ENCODE data around the gene C1orf74. TPM values are rescaled to one million over a fixed set of nuclear protein-coding genes. Genes with fewer than 3 reads are reported as not detected.

Gene C1orf74
- total RNA-seq, 2 donors from 2014 or later, result 5.0 to 6.8 TPM

- Histone ChIP-seq H3K27me3 (replicated peaks; ENCODE audit: insufficient read depth) (no peaks in the 10 kb centered on the region), H3K4me3 (no peak overlapping the region), H3K9me3 (no peaks in the 10 kb centered on the region), H3K27ac (no peak overlapping the region), H3K4me1 (replicated peaks) (no peaks in the 10 kb centered on the region), H3K36me3 (no peaks in the 10 kb centered on the region)
- intact Hi-C loops (cut with DNase I), result no loop called here
- DNase-seq (ENCODE audit: low spot score), result no peak
- 82% methylated on average over 5 of the region's 5 CpGs for WGBS
- TF ChIP-seq POLR2AphosphoS5 (IDR thresholded peaks at IDR 0.05), result no peak
- no peak for TF ChIP-seq CTCF (IDR thresholded peaks at IDR 0.05)
- TF ChIP-seq POLR2A (IDR thresholded peaks at IDR 0.05), result no peak
Observed at GRCh38 chr1:209756615-209757445, 27.5 kb downstream of the C1orf74 start.

GRCh38 chr1:209755926-209756614 lies 28.3 kb downstream of the C1orf74 start, which contains the start of gene TRAF3IP3:
Gene TRAF3IP3 (plus strand): TSS chr1:209756053. CDS start chr1:209760040, 3,987 bp downstream.
- no peaks in the 10 kb centered on the region for H3K4me1 ChIP-seq (replicated peaks)
- H3K36me3 ChIP-seq, result no peaks in the 10 kb centered on the region
- intact Hi-C loops (cut with DNase I), result no loop called here
- H3K9me3 ChIP-seq, result no peaks in the 10 kb centered on the region
- WGBS, result 72% methylated on average over 10 of the region's 10 CpGs
- H3K27ac ChIP-seq, result no peak within 1 kb of the TSS
- no peak for DNase-seq (ENCODE audit: low spot score)
- H3K4me3 ChIP-seq, result no peak within 1 kb of the TSS
- H3K27me3 ChIP-seq (replicated peaks; ENCODE audit: insufficient read depth), result no peaks in the 10 kb centered on the region
- TF ChIP-seq POLR2AphosphoS5 (IDR thresholded peaks at IDR 0.05) (no peak), CTCF (IDR thresholded peaks at IDR 0.05) (no peak), POLR2A (IDR thresholded peaks at IDR 0.05) (no peak)

GRCh38 chr1:209755256-209755655 lies 29.1 kb downstream of the C1orf74 start:
- TF ChIP-seq CTCF (IDR thresholded peaks at IDR 0.05), result no peak

GRCh38 chr1:209752890-209753289 lies 31.5 kb downstream of the C1orf74 start:
- WGBS, result 88% methylated on average over 3 of the region's 3 CpGs
- TF ChIP-seq CTCF (IDR thresholded peaks at IDR 0.05) (no peak), POLR2A (IDR thresholded peaks at IDR 0.05) (no peak), POLR2AphosphoS5 (IDR thresholded peaks at IDR 0.05) (no peak)
- no peaks in the 10 kb centered on the region for H3K27me3 ChIP-seq (replicated peaks; ENCODE audit: insufficient read depth)
- no peak overlapping the region for H3K27ac ChIP-seq
- no peak overlapping the region for H3K4me3 ChIP-seq
- no peaks in the 10 kb centered on the region for H3K9me3 ChIP-seq
- H3K36me3 ChIP-seq, result no peaks in the 10 kb centered on the region
- DNase-seq (ENCODE audit: low spot score), result no peak
- intact Hi-C loops (cut with DNase I), result no loop called here
- H3K4me1 ChIP-seq (replicated peaks), result no peaks in the 10 kb centered on the region

More at GRCh38 chr1:209755256-209755655, 29.1 kb downstream of the C1orf74 start:
- intact Hi-C loops (cut with DNase I), result no loop called here
- DNase-seq (ENCODE audit: low spot score), result no peak
- Histone ChIP-seq H3K4me3 (no peak overlapping the region), H3K36me3 (no peaks in the 10 kb centered on the region), H3K27me3 (replicated peaks; ENCODE audit: insufficient read depth) (no peaks in the 10 kb centered on the region), H3K9me3 (no peaks in the 10 kb centered on the region), H3K27ac (no peak overlapping the region), H3K4me1 (replicated peaks) (no peaks in the 10 kb centered on the region)
- 100% methylated on average over 1 of the region's 1 CpG for WGBS

Measured in prostate gland (tissue), 2 donors.